ENCODE results near the gene ZFYVE26. TPM values are rescaled to one million over a fixed set of nuclear protein-coding genes. Genes with fewer than 3 reads are reported as not detected.
A peak's percentile ranks its signal among the peaks of the same experiment; 100 is the strongest.

The ZFYVE26 gene
- total RNA-seq, 1 donor from 2014 or later = 33.4 TPM

GRCh38 chr14:67846029-67846610 is 29.7 kb upstream of the ZFYVE26 start:
- H3K27ac Mint-ChIP-seq (ENCODE audit: unreplicated experiment) = no peak overlapping the region
- peaks cover 9% of the 10 kb centered on the region for H3K36me3 Mint-ChIP-seq (ENCODE audit: unreplicated experiment)
- TF ChIP-seq, protein P1, sequence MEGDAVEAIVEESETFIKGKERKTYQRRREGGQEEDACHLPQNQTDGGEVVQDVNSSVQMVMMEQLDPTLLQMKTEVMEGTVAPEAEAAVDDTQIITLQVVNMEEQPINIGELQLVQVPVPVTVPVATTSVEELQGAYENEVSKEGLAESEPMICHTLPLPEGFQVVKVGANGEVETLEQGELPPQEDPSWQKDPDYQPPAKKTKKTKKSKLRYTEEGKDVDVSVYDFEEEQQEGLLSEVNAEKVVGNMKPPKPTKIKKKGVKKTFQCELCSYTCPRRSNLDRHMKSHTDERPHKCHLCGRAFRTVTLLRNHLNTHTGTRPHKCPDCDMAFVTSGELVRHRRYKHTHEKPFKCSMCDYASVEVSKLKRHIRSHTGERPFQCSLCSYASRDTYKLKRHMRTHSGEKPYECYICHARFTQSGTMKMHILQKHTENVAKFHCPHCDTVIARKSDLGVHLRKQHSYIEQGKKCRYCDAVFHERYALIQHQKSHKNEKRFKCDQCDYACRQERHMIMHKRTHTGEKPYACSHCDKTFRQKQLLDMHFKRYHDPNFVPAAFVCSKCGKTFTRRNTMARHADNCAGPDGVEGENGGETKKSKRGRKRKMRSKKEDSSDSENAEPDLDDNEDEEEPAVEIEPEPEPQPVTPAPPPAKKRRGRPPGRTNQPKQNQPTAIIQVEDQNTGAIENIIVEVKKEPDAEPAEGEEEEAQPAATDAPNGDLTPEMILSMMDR (IDR thresholded peaks at IDR 0.05) = no peak
- DNase-seq (ENCODE audit: extremely low spot score, unreplicated experiment) = no peak
- H3K27me3 Mint-ChIP-seq (ENCODE audit: unreplicated experiment) = no peaks in the 10 kb centered on the region
- no peak overlapping the region for H3K4me3 Mint-ChIP-seq (ENCODE audit: unreplicated experiment)
- no peaks in the 10 kb centered on the region for H3K4me1 Mint-ChIP-seq (ENCODE audit: unreplicated experiment)
- H3K9me3 Mint-ChIP-seq (ENCODE audit: unreplicated experiment) = peaks cover 26% of the 10 kb centered on the region

DNA sequence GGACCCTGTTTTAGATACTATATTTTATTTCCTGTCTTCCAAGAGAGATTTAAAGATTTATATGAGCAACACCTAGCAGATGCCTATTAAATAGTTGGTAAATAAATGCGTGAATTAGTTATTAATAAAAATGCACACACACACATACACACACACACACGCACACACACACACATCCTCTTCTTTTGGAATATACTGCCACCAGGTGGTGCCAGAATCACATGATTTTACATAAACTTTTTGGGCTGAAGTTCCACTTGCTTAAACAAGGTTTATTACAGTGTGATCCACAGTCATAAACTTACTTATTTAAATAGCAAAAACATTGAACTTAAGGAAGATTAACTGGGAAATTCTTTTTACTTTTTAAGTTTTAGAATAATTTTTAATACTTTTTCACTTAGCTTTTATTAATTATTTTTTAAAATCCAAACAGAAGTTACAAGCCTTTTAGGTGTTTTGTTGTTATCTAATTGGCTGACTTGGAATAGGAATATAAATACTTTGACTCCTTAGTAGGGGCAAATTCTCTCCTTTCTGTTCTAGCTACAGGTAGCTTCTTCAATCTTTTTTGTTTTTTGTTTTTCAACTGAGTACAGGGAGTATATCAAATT is 20.7 kb upstream of the ZFYVE26 start:
- no peaks in the 10 kb centered on the region for H3K36me3 Mint-ChIP-seq (ENCODE audit: unreplicated experiment)
- no peak for DNase-seq (ENCODE audit: extremely low spot score, unreplicated experiment)
- no peaks in the 10 kb centered on the region for H3K4me1 Mint-ChIP-seq (ENCODE audit: unreplicated experiment)
- H3K27me3 Mint-ChIP-seq (ENCODE audit: unreplicated experiment) = no peaks in the 10 kb centered on the region
- no peaks in the 10 kb centered on the region for H3K9me3 Mint-ChIP-seq (ENCODE audit: unreplicated experiment)
- H3K4me3 Mint-ChIP-seq (ENCODE audit: unreplicated experiment) = no peak overlapping the region
- H3K27ac Mint-ChIP-seq (ENCODE audit: unreplicated experiment) = no peak overlapping the region
- TF ChIP-seq, protein P1 (IDR thresholded peaks at IDR 0.05) = peak; percentile 69

- Mint-ChIP-seq H3K27ac (ENCODE audit: unreplicated experiment) (no peak overlapping the region), H3K9me3 (ENCODE audit: unreplicated experiment) (no peaks in the 10 kb centered on the region), H3K4me3 (ENCODE audit: unreplicated experiment) (no peak overlapping the region), H3K4me1 (ENCODE audit: unreplicated experiment) (no peaks in the 10 kb centered on the region), H3K36me3 (ENCODE audit: unreplicated experiment) (no peaks in the 10 kb centered on the region), H3K27me3 (ENCODE audit: unreplicated experiment) (no peaks in the 10 kb centered on the region)
- no peak for DNase-seq (ENCODE audit: extremely low spot score, unreplicated experiment)
- TF ChIP-seq, protein P1 (IDR thresholded peaks at IDR 0.05) = no peak
Observed at GRCh38 chr14:67835596-67835995, 19.2 kb upstream of the ZFYVE26 start.

- Mint-ChIP-seq H3K27ac (ENCODE audit: unreplicated experiment) (no peak overlapping the region), H3K27me3 (ENCODE audit: unreplicated experiment) (no peaks in the 10 kb centered on the region), H3K9me3 (ENCODE audit: unreplicated experiment) (peaks cover 4% of the 10 kb centered on the region), H3K4me1 (ENCODE audit: unreplicated experiment) (no peaks in the 10 kb centered on the region), H3K36me3 (ENCODE audit: unreplicated experiment) (peaks cover 3% of the 10 kb centered on the region), H3K4me3 (ENCODE audit: unreplicated experiment) (no peak overlapping the region)
- TF ChIP-seq, protein P1 (IDR thresholded peaks at IDR 0.05) = no peak
- no peak for DNase-seq (ENCODE audit: extremely low spot score, unreplicated experiment)
Observed at GRCh38 chr14:67833403-67833802, 17.0 kb upstream of the ZFYVE26 start.

- H3K4me1 Mint-ChIP-seq (ENCODE audit: unreplicated experiment) = no peaks in the 10 kb centered on the region
- H3K27ac Mint-ChIP-seq (ENCODE audit: unreplicated experiment) = no peak overlapping the region
- no peak for DNase-seq (ENCODE audit: extremely low spot score, unreplicated experiment)
- TF ChIP-seq, protein P1 (IDR thresholded peaks at IDR 0.05) = no peak
- H3K27me3 Mint-ChIP-seq (ENCODE audit: unreplicated experiment) = no peaks in the 10 kb centered on the region
- H3K36me3 Mint-ChIP-seq (ENCODE audit: unreplicated experiment) = peaks cover 13% of the 10 kb centered on the region
- no peak overlapping the region for H3K4me3 Mint-ChIP-seq (ENCODE audit: unreplicated experiment)
- peaks cover 9% of the 10 kb centered on the region for H3K9me3 Mint-ChIP-seq (ENCODE audit: unreplicated experiment)
Observed at GRCh38 chr14:67831113-67831512, 14.7 kb upstream of the ZFYVE26 start.
